B cell (primary cell): ENCODE measurements around the gene CRNN. TPM values are rescaled to one million over a fixed set of nuclear protein-coding genes. Genes with fewer than 3 reads are reported as not detected.

ENCODE experiments used
- ATAC-seq: fragments of 200-7000 bp; cut with Tn5 transposase; one replicate; pipeline ENCODE4 v1.10.0; 2021; ENCODE audit warnings: low read depth, mild to moderate bottlenecking, moderate number of reproducible peaks, moderate library complexity
- CTCF ChIA-PET: fragments of 350-600 bp; sonication (Branson Sonifier 250); formaldehyde crosslinking; loops from one replicate; lab custom pipeline; 2021; ENCODE audit warnings: antibody characterized with exemption, inconsistent platforms; lab: Charles Lee
- POLR2A ChIA-PET: fragments of 350-600 bp; sonication (Branson Sonifier 250); formaldehyde crosslinking; loops from one replicate; lab custom pipeline; 2021; ENCODE audit warnings: antibody characterized with exemption; lab: Charles Lee
- DNase-seq: peaks from one replicate; pipeline ENCODE4 v3.0.0; 2013
- H2AFZ ChIP-seq: 2 replicates; pipeline ENCODE4 v1.6.1; 2012; ENCODE audit warnings: mild to moderate bottlenecking, low read depth, low read length; ENCODE audit not compliant: insufficient read depth, poor library complexity, severe bottlenecking
- H3K27ac ChIP-seq, 2 donors: 1 replicate in 1 of 2; 2 replicates in 1 of 2; pipeline ENCODE4 v1.5.1; 2012 to 2013; ENCODE audit warnings: low read length in 2 of 2, mild to moderate bottlenecking in 2 of 2, moderate library complexity in 1 of 2
- H3K27me3 ChIP-seq, 4 experiments: fragments of 200-600 bp in 1 of 4; sonication (generic) in 1 of 4; replicated peaks in 1 of 4; 1 replicate in 2 of 4; 2 replicates in 2 of 4; pipeline versions ENCODE4 v1.6.1 to v1.7.0; 2013 to 2016; ENCODE audit warnings: low read length in 3 of 4, mild to moderate bottlenecking in 2 of 4, mixed read lengths in 1 of 4, moderate library complexity in 1 of 4; ENCODE audit not compliant: insufficient read depth in 4 of 4, control insufficient read depth in 3 of 4; ENCODE audit errors: control extremely low read depth in 1 of 4
- H3K36me3 ChIP-seq, 2 experiments: replicated peaks in 1 of 2; 1 replicate in 1 of 2; 2 replicates in 1 of 2; pipeline versions ENCODE4 v1.6.1 to v1.7.1; 2013; ENCODE audit warnings: low read length in 1 of 2; ENCODE audit not compliant: insufficient read depth in 2 of 2, control insufficient read depth in 1 of 2; ENCODE audit errors: control extremely low read depth in 1 of 2, extremely low read depth in 1 of 2
- H3K4me1 ChIP-seq, 2 donors: fragments of 200-600 bp in 1 of 2; sonication (generic) in 1 of 2; 1 replicate in 1 of 2; 2 replicates in 1 of 2; pipeline versions ENCODE4 v1.5.1 to v1.6.1; 2013 to 2017; ENCODE audit warnings: low read length in 2 of 2; ENCODE audit not compliant: control insufficient read depth in 2 of 2, insufficient read depth in 2 of 2
- H3K4me2 ChIP-seq: replicated peaks from 2 replicates; pipeline ENCODE3; 2012; ENCODE audit warnings: mild to moderate bottlenecking, low read depth, low read length; ENCODE audit not compliant: poor library complexity, severe bottlenecking
- H3K4me3 ChIP-seq, 5 experiments: fragments of 200-600 bp in 1 of 5; sonication (generic) in 1 of 5; 1 replicate in 3 of 5; 2 replicates in 2 of 5; pipeline versions ENCODE4 v1.5.1 to v1.7.0; 2011 to 2016; ENCODE audit warnings: low read length in 4 of 5, mild to moderate bottlenecking in 4 of 5, low read depth in 2 of 5, control low read depth in 1 of 5, moderate library complexity in 1 of 5; ENCODE audit not compliant: insufficient read depth in 1 of 5; ENCODE audit errors: control extremely low read depth in 1 of 5, extremely low read depth in 1 of 5
- H3K79me2 ChIP-seq: fragments of 200-600 bp; sonication (generic); one replicate; pipeline ENCODE4 v1.6.0; 2016; ENCODE audit warnings: low read length; ENCODE audit not compliant: control insufficient read depth, insufficient read depth
- H3K9ac ChIP-seq: fragments of 200-600 bp; sonication (generic); 2 replicates; pipeline ENCODE4 v1.6.1; 2017; ENCODE audit warnings: mild to moderate bottlenecking, low read length, moderate library complexity
- H3K9me3 ChIP-seq, 3 donors: one replicate each; pipeline versions ENCODE4 v1.6.1 to v1.7.1; 2013; ENCODE audit warnings: low read length in 2 of 3; ENCODE audit not compliant: control insufficient read depth in 2 of 3, insufficient read depth in 1 of 3; ENCODE audit errors: control extremely low read depth in 1 of 3
- H4K20me1 ChIP-seq: 2 replicates; pipeline ENCODE4 v1.6.0; 2012; ENCODE audit warnings: mild to moderate bottlenecking, low read length; ENCODE audit not compliant: insufficient read depth, control insufficient read depth, poor library complexity, severe bottlenecking
- H3K27ac Mint-ChIP-seq: one replicate; pipeline ENCODE4 v1.8.0; 2021; ENCODE audit warnings: mixed read lengths
- H3K27me3 Mint-ChIP-seq: one replicate; pipeline ENCODE4 v1.8.0; 2021; ENCODE audit warnings: mixed read lengths
- H3K4me1 Mint-ChIP-seq: one replicate; pipeline ENCODE4 v1.8.0; 2021; ENCODE audit warnings: mixed read lengths
- H3K4me3 Mint-ChIP-seq: one replicate; pipeline ENCODE4 v1.8.0; 2021; ENCODE audit warnings: mixed read lengths
- H3K9me3 Mint-ChIP-seq: one replicate; pipeline ENCODE4 v1.8.0; 2022; ENCODE audit warnings: mixed read lengths; ENCODE audit not compliant: insufficient read depth
- CTCF ChIP-seq: fragments of 200-600 bp; IDR thresholded peaks from one replicate; pipeline ENCODE4 v1.8.0; 2022; ENCODE audit warnings: antibody characterized with exemption, mild to moderate bottlenecking
- EZH2 ChIP-seq: IDR thresholded peaks from 2 replicates; pipeline ENCODE4 v1.6.1; 2012; ENCODE audit warnings: borderline replicate concordance, low read depth, mild to moderate bottlenecking, moderate library complexity, low read length; ENCODE audit not compliant: insufficient read depth, poor library complexity, severe bottlenecking
- WGBS: methylation state at CpG from one replicate; pipeline ENCODE4 v1.1.5; 2013; ENCODE audit warnings: missing lambda C conversion rate; ENCODE audit not compliant: insufficient coverage; 5-methylcytosine and 5-hydroxymethylcytosine counted together
- intact Hi-C: fragments of 100-400 bp; cut with micrococcal nuclease; formaldehyde crosslinking; loops from one replicate; pipeline ENCODE4 v1.10.0; 2022
- polyA plus RNA-seq: library from polyadenylated mRNA; depleted of rRNA; stranded (reverse); fragments of >200 nt; gene quantifications from 2 replicates; pipeline ENCODE4 v1.2.3, GENCODE V29; 2012
- total RNA-seq, 2 donors: library from RNA; stranded (reverse); fragments of 120-200 nt in 1 of 2; gene quantifications; 1 replicate in 1 of 2; 2 replicates in 1 of 2; pipeline versions ENCODE4 v1.2.3 to v1.2.4, GENCODE V29; 2013 to 2022

Gene CRNN
- total and polyA plus RNA-seq, 2 donors (not counting 1 experiment from before 2014, with no cell fraction given): not detected

- ChIA-PET POLR2A (no interaction called here), CTCF (no interaction called here)
- Mint-ChIP-seq H3K9me3 (no peaks in the 10 kb centered on the region), H3K27ac (no peak overlapping the region), H3K4me1 (no peaks in the 10 kb centered on the region), H3K27me3 (peaks cover 7% of the 10 kb centered on the region), H3K4me3 (no peak overlapping the region)
- H3K36me3 ChIP-seq: no peaks in the 10 kb centered on the region
- H3K4me3 ChIP-seq: no peak overlapping the region
- H3K4me1 ChIP-seq: no peaks in the 10 kb centered on the region
- H2AFZ ChIP-seq: no peak overlapping the region
- ATAC-seq (no peak), DNase-seq (no peak)
- no peaks in the 10 kb centered on the region for H3K27me3 ChIP-seq
- H3K9ac ChIP-seq: no peak overlapping the region
- no peak overlapping the region for H3K27ac ChIP-seq
- no peaks in the 10 kb centered on the region for H4K20me1 ChIP-seq
- H3K9me3 ChIP-seq: peaks cover 0 to 4% (median 0%) of the 10 kb centered on the region in 3 donors
- H3K4me2 ChIP-seq: no peak overlapping the region
- WGBS: no CpG with 5 or more reads among the region's 1 CpG
- no peaks in the 10 kb centered on the region for H3K79me2 ChIP-seq
- no peak for TF ChIP-seq CTCF
- no peak for TF ChIP-seq EZH2
- intact Hi-C loops: no loop called here
These were observed 41.4 kb downstream of the CRNN start for GRCh38 chr1:152372672-152373071.

GRCh38 chr1:152367436-152367835, 46.6 kb downstream of the CRNN start:
- Histone ChIP-seq H3K27ac (no peak overlapping the region), H2AFZ (no peak overlapping the region), H3K36me3 (no peaks in the 10 kb centered on the region), H3K4me3 (no peak overlapping the region), H3K4me2 (no peak overlapping the region), H3K4me1 (no peaks in the 10 kb centered on the region), H3K9ac (no peak overlapping the region), H3K9me3 (peaks cover 0 to 4% (median 0%) of the 10 kb centered on the region in 3 donors), H3K79me2 (no peaks in the 10 kb centered on the region), H3K27me3 (no peaks in the 10 kb centered on the region), H4K20me1 (no peaks in the 10 kb centered on the region)
- H3K4me1 Mint-ChIP-seq: no peaks in the 10 kb centered on the region
- H3K27ac Mint-ChIP-seq: no peak overlapping the region
- ChIA-PET CTCF (no interaction called here), POLR2A (no interaction called here)
- no CpG with 5 or more reads among the region's 1 CpG for WGBS
- no peak overlapping the region for H3K4me3 Mint-ChIP-seq
- ATAC-seq (no peak), DNase-seq (no peak)
- intact Hi-C loops: no loop called here
- peaks cover 21% of the 10 kb centered on the region for H3K27me3 Mint-ChIP-seq
- no peaks in the 10 kb centered on the region for H3K9me3 Mint-ChIP-seq
- TF ChIP-seq CTCF (no peak), EZH2 (no peak)
